K562 (cell line): ENCODE data around the gene DNAJB4. TPM values are rescaled to one million over a fixed set of nuclear protein-coding genes. Genes with fewer than 3 reads are reported as not detected.
A peak's percentile ranks its signal among the peaks of the same experiment; 100 is the strongest.

Experiments used
- BACH1 ChIP-seq: fragments of 200-800 bp; sonication (Bioruptor generic); IDR thresholded peaks from 2 replicates; pipeline ENCODE4 v1.6.1; 2016; ENCODE audit warnings: missing genetic modification characterization, missing compliant biosample characterization
- BDP1 ChIP-seq: IDR thresholded peaks from 3 replicates; pipeline ENCODE4 v1.6.1; 2011; ENCODE audit not compliant: insufficient read length, insufficient read depth
- DNMT1 ChIP-seq: fragments of 450-650 bp; IDR thresholded peaks from 2 replicates; pipeline ENCODE4 v1.6.1; 2016; ENCODE audit warnings: antibody characterized with exemption, mild to moderate bottlenecking
- ETV1 ChIP-seq: fragments of 450-650 bp; conservative IDR thresholded peaks from 2 replicates; pipeline ENCODE4 v1.6.1; 2016; ENCODE audit warnings: missing genetic modification characterization, control low read depth, low read depth, missing compliant biosample characterization
- FOSL1 ChIP-seq: fragments of 200-800 bp; sonication (Bioruptor generic); conservative IDR thresholded peaks from 2 replicates; pipeline ENCODE4 v1.6.1; 2016; ENCODE audit warnings: missing genetic modification characterization, missing compliant biosample characterization
- HDAC1 ChIP-seq, 2 experiments: fragments of 450-650 bp; IDR thresholded peaks; 2 replicates each; pipeline ENCODE4 v1.6.1; 2016 to 2017; ENCODE audit warnings: inconsistent platforms in 1 of 2, mild to moderate bottlenecking in 1 of 2, moderate library complexity in 1 of 2
- MEF2A ChIP-seq: IDR thresholded peaks from 2 replicates; pipeline ENCODE4 v1.6.1; 2011; ENCODE audit warnings: low read depth, mild to moderate bottlenecking, low read length, moderate library complexity; ENCODE audit not compliant: control insufficient read depth
- MXI1 ChIP-seq: IDR thresholded peaks from 2 replicates; pipeline ENCODE4 v1.6.1; 2011; ENCODE audit warnings: low read depth, mild to moderate bottlenecking, improper control_type of control experiment, low read length
- NELFE ChIP-seq: IDR thresholded peaks from 2 replicates; pipeline ENCODE4 v1.6.1; 2011; ENCODE audit warnings: mild to moderate bottlenecking; ENCODE audit not compliant: insufficient read depth, insufficient read length
- NR2C2 ChIP-seq, 2 experiments: fragments of 200-800 bp in 1 of 2; sonication (Bioruptor generic) in 1 of 2; sonication (generic) in 1 of 2; formaldehyde crosslinking in 1 of 2; IDR thresholded peaks; 2 replicates each; pipeline versions ENCODE4 v1.6.1 to v1.8.0; 2016 to 2022; ENCODE audit warnings: mild to moderate bottlenecking in 1 of 2, missing compliant biosample characterization in 1 of 2, missing genetic modification characterization in 1 of 2, missing genetic modification reagents in 1 of 2
- SAP30 ChIP-seq: fragments of 200-600 bp; sonication (generic); IDR thresholded peaks from 2 replicates; pipeline ENCODE4 v1.6.1; 2012; ENCODE audit warnings: borderline replicate concordance, low read depth, mild to moderate bottlenecking, moderate library complexity, low read length, control low read depth, inconsistent platforms; ENCODE audit not compliant: insufficient read depth, poor library complexity, severe bottlenecking
- SMC3 ChIP-seq: conservative IDR thresholded peaks from 2 replicates; pipeline ENCODE4 v1.6.1; 2011; ENCODE audit warnings: low read depth, low read length, improper control_type of control experiment; ENCODE audit not compliant: insufficient read depth
- TEAD1 ChIP-seq, 2 experiments: fragments of 450-650 bp in 1 of 2; sonication (generic) in 1 of 2; formaldehyde crosslinking; IDR thresholded peaks; 2 replicates each; pipeline versions ENCODE4 v1.4.0 to v1.8.0; 2020 to 2022; ENCODE audit warnings: mild to moderate bottlenecking in 2 of 2, missing genetic modification reagents in 1 of 2
- ZNF253 ChIP-seq: fragments of 250-450 bp; sonication (Bioruptor Pico); conservative IDR thresholded peaks from 2 replicates; pipeline ENCODE4 v1.6.1; 2021; ENCODE audit warnings: mild to moderate bottlenecking
- ZNF324 ChIP-seq: fragments of 250-450 bp; sonication (Bioruptor Pico); IDR thresholded peaks from 2 replicates; pipeline ENCODE4 v1.4.0; 2020; ENCODE audit warnings: mild to moderate bottlenecking
- polyA plus RNA-seq, 8 experiments: library from polyadenylated mRNA; depleted of rRNA in 4 of 8; stranded (reverse) in 5 of 8; unstranded in 3 of 8; fragments of >200 nt; fragmentation: Nextera tagmentation in 2 of 8; fragmentation: Illumina TruSeq in 1 of 8; extraction: Ambion mirVana in 2 of 8; extraction: Trizol in 1 of 8; gene quantifications; 2 replicates each; pipeline versions ENCODE4 v1.2.1 to v1.2.3, GENCODE V29; 2011 to 2014; ENCODE audit warnings: inconsistent platforms in 1 of 8, missing spikeins in 1 of 8
- total RNA-seq, 7 experiments: library from RNA; depleted of rRNA in 6 of 7; stranded (reverse); fragments of >200 nt in 6 of 7; fragmentation: Illumina TruSeq in 2 of 7; extraction: Trizol in 2 of 7; gene quantifications; 2 replicates each; pipeline versions ENCODE4 v1.2.1 to v1.2.3, GENCODE V29; 2011 to 2021; ENCODE audit warnings: low replicate concordance in 1 of 7
- TF ChIP-seq, protein P1 (sequence below): fragments of 200-800 bp; sonication (Bioruptor generic); IDR thresholded peaks from 2 replicates; pipeline ENCODE4 v1.6.1; 2017; ENCODE audit warnings: missing genetic modification characterization, missing compliant biosample characterization
- TF ChIP-seq, protein P2 (sequence below): fragments of 450-650 bp; IDR thresholded peaks from 2 replicates; pipeline ENCODE4 v1.6.1; 2016; ENCODE audit warnings: low read depth, mild to moderate bottlenecking, moderate library complexity
- TF ChIP-seq, protein P3 (sequence below): fragments of 450-650 bp; IDR thresholded peaks from 2 replicates; pipeline ENCODE4 v1.6.1; 2016; ENCODE audit warnings: missing biosample characterization, missing genetic modification characterization
- TF ChIP-seq, protein P4 (sequence below): sonication (generic); formaldehyde crosslinking; IDR thresholded peaks from 2 replicates; pipeline ENCODE4 v1.8.0; 2022; ENCODE audit warnings: mild to moderate bottlenecking, missing genetic modification reagents

The DNAJB4 gene
- total and polyA plus RNA-seq, 9 of the 15 experiments (the other 6 are each of a cell fraction or from before 2014, with no cell fraction given), result 8.5 to 27.7 (median 19.8) TPM

DNA sequence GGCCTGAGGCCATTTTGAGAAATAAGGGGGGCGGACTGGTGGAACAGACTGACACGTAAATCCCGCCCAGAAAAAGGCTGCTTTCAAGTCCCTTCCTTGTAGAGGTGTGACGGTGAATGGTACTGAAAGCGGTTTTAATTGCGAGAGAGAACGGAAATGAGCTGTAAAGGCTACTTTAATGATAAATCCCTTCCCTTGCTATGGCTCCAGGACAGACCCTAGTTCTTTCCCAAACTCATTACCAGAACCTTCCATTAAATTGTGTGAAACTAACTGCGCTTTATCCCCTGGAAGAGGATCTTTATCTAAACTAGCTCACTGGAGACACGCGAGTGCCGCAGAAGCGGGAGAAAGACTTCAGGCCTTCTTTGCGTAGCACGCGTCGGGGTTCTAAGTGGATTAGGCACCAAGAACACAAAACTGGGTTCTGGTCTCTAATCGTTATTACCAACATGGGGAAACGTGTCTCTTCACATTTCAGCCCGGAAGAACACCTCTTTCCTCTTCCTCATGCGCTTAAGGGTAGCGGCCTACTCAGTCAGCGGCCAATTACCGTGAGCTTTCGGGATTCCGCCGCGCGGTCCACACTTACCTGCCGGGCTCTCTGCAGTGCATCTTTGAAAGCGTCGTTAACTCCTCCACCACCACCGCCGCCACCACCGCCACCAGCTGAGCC lies 26.3 kb upstream of the DNAJB4 start (continued):
- TF ChIP-seq, protein P1, sequence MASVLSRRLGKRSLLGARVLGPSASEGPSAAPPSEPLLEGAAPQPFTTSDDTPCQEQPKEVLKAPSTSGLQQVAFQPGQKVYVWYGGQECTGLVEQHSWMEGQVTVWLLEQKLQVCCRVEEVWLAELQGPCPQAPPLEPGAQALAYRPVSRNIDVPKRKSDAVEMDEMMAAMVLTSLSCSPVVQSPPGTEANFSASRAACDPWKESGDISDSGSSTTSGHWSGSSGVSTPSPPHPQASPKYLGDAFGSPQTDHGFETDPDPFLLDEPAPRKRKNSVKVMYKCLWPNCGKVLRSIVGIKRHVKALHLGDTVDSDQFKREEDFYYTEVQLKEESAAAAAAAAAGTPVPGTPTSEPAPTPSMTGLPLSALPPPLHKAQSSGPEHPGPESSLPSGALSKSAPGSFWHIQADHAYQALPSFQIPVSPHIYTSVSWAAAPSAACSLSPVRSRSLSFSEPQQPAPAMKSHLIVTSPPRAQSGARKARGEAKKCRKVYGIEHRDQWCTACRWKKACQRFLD (CRISPR knock-in tag), result 0 out of 2 replicates have a peak, but pooled peaks have one; percentile 51
- no peak for TF ChIP-seq BACH1 (tag)
- no peak for TF ChIP-seq ETV1 (tag)
- no peak for TF ChIP-seq ZNF253 (CRISPR knock-in tag)
- TF ChIP-seq HDAC1 (IDR thresholded peaks at IDR 0.05), result peak in 1 of 2 experiments; percentile 53; a peak in 1 of 4 replicates
- TF ChIP-seq, protein P2, sequence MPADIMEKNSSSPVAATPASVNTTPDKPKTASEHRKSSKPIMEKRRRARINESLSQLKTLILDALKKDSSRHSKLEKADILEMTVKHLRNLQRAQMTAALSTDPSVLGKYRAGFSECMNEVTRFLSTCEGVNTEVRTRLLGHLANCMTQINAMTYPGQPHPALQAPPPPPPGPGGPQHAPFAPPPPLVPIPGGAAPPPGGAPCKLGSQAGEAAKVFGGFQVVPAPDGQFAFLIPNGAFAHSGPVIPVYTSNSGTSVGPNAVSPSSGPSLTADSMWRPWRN, result no peak
- no peak for TF ChIP-seq MXI1
- TF ChIP-seq, protein P3, sequence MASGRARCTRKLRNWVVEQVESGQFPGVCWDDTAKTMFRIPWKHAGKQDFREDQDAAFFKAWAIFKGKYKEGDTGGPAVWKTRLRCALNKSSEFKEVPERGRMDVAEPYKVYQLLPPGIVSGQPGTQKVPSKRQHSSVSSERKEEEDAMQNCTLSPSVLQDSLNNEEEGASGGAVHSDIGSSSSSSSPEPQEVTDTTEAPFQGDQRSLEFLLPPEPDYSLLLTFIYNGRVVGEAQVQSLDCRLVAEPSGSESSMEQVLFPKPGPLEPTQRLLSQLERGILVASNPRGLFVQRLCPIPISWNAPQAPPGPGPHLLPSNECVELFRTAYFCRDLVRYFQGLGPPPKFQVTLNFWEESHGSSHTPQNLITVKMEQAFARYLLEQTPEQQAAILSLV (tag), result no peak
- TF ChIP-seq DNMT1, result no peak
- TF ChIP-seq SAP30, result peak; percentile 32
- TF ChIP-seq, protein P4, sequence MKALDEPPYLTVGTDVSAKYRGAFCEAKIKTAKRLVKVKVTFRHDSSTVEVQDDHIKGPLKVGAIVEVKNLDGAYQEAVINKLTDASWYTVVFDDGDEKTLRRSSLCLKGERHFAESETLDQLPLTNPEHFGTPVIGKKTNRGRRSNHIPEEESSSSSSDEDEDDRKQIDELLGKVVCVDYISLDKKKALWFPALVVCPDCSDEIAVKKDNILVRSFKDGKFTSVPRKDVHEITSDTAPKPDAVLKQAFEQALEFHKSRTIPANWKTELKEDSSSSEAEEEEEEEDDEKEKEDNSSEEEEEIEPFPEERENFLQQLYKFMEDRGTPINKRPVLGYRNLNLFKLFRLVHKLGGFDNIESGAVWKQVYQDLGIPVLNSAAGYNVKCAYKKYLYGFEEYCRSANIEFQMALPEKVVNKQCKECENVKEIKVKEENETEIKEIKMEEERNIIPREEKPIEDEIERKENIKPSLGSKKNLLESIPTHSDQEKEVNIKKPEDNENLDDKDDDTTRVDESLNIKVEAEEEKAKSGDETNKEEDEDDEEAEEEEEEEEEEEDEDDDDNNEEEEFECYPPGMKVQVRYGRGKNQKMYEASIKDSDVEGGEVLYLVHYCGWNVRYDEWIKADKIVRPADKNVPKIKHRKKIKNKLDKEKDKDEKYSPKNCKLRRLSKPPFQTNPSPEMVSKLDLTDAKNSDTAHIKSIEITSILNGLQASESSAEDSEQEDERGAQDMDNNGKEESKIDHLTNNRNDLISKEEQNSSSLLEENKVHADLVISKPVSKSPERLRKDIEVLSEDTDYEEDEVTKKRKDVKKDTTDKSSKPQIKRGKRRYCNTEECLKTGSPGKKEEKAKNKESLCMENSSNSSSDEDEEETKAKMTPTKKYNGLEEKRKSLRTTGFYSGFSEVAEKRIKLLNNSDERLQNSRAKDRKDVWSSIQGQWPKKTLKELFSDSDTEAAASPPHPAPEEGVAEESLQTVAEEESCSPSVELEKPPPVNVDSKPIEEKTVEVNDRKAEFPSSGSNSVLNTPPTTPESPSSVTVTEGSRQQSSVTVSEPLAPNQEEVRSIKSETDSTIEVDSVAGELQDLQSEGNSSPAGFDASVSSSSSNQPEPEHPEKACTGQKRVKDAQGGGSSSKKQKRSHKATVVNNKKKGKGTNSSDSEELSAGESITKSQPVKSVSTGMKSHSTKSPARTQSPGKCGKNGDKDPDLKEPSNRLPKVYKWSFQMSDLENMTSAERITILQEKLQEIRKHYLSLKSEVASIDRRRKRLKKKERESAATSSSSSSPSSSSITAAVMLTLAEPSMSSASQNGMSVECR (CRISPR knock-in tag), result peak; percentile 61; the same call in 1 of the 2 replicates
- TF ChIP-seq TEAD1 (CRISPR knock-in tag; IDR thresholded peaks at IDR 0.05), result no peak; a peak in 1 of 4 replicates
- no peak for TF ChIP-seq ZNF324 (CRISPR knock-in tag)
- no peak for TF ChIP-seq NELFE
- TF ChIP-seq MEF2A, result no peak
- TF ChIP-seq SMC3, result no peak
- no peak for TF ChIP-seq NR2C2 (CRISPR knock-in tag; IDR thresholded peaks at IDR 0.05)
- TF ChIP-seq NR2C2 (tag; IDR thresholded peaks at IDR 0.05), result peak; percentile 54
- no peak for TF ChIP-seq FOSL1
- no peak for TF ChIP-seq BDP1
